Mesenchymal stem cell (in vitro differentiated cells and primary cell): ENCODE data around the gene RPL37A.
"Not testable (repeated sequence)": the region's sequence is repeated elsewhere in the genome, so short reads cannot be mapped to it uniquely, and the experiment has no call there.

Experiments used
- DNase-seq: peaks from one replicate; pipeline ENCODE4 v3.0.0-alpha.2; 2013
- H2AFZ ChIP-seq: one replicate; pipeline ENCODE4 v1.6.1; 2013; ENCODE audit warnings: low read depth, mild to moderate bottlenecking, control low read depth, inconsistent platforms, low read length, moderate library complexity
- H2AK5ac ChIP-seq: 2 replicates; pipeline ENCODE4 v1.6.1; 2013; ENCODE audit warnings: low read length, moderate library complexity, mild to moderate bottlenecking, inconsistent platforms; ENCODE audit not compliant: severe bottlenecking
- H2BK120ac ChIP-seq: one replicate; pipeline ENCODE4 v1.6.1; 2013; ENCODE audit warnings: low read depth, mild to moderate bottlenecking, inconsistent platforms, low read length, moderate library complexity
- H2BK12ac ChIP-seq, 2 experiments: one replicate each; pipeline ENCODE4 v1.6.1; 2013; ENCODE audit warnings: inconsistent platforms in 2 of 2, low read length in 2 of 2, mild to moderate bottlenecking in 2 of 2, moderate library complexity in 2 of 2, control low read depth in 1 of 2
- H2BK15ac ChIP-seq: one replicate; pipeline ENCODE4 v1.6.1; 2013; ENCODE audit warnings: mild to moderate bottlenecking, low read depth, inconsistent platforms; ENCODE audit not compliant: poor library complexity, severe bottlenecking
- H2BK5ac ChIP-seq: 2 replicates; pipeline ENCODE4 v1.6.1; 2013; ENCODE audit warnings: low read depth, mild to moderate bottlenecking, low read length, control low read depth, inconsistent platforms; ENCODE audit not compliant: poor library complexity, severe bottlenecking
- H3K14ac ChIP-seq, 2 experiments: one replicate each; pipeline ENCODE4 v1.6.1; 2013; ENCODE audit warnings: inconsistent platforms in 2 of 2, low read length in 2 of 2, control low read depth in 1 of 2, mild to moderate bottlenecking in 1 of 2, moderate library complexity in 1 of 2
- H3K18ac ChIP-seq, 2 experiments: one replicate each; pipeline ENCODE4 v1.6.1; 2013; ENCODE audit warnings: inconsistent platforms in 2 of 2, low read length in 2 of 2, control low read depth in 1 of 2, low read depth in 1 of 2, mild to moderate bottlenecking in 1 of 2
- H3K23ac ChIP-seq, 2 experiments: one replicate each; pipeline ENCODE4 v1.6.1; 2013; ENCODE audit warnings: inconsistent platforms in 2 of 2, low read length in 2 of 2, mild to moderate bottlenecking in 2 of 2, moderate library complexity in 2 of 2, control low read depth in 1 of 2
- H3K27ac ChIP-seq: 2 replicates; pipeline ENCODE4 v1.5.1; 2013; ENCODE audit warnings: mild to moderate bottlenecking, moderate library complexity, low read length, control low read depth, inconsistent platforms; ENCODE audit not compliant: poor library complexity, severe bottlenecking
- H3K27me3 ChIP-seq, 2 experiments: 2 replicates each; pipeline versions ENCODE4 v1.6.1 to v1.7.0; 2013; ENCODE audit warnings: low read length in 2 of 2, mild to moderate bottlenecking in 2 of 2, moderate library complexity in 2 of 2, control low read depth in 1 of 2, inconsistent platforms in 1 of 2; ENCODE audit not compliant: control insufficient read depth in 1 of 2, insufficient read depth in 1 of 2
- H3K36me3 ChIP-seq, 2 experiments: 2 replicates each; pipeline versions ENCODE4 v1.6.1 to v1.7.0; 2013; ENCODE audit warnings: low read length in 2 of 2, control low read depth in 1 of 2, inconsistent platforms in 1 of 2, low read depth in 1 of 2, mild to moderate bottlenecking in 1 of 2; ENCODE audit not compliant: insufficient read depth in 2 of 2, control insufficient read depth in 1 of 2
- H3K4ac ChIP-seq, 2 experiments: one replicate each; pipeline ENCODE4 v1.6.1; 2013; ENCODE audit warnings: inconsistent platforms in 2 of 2, low read length in 2 of 2, mild to moderate bottlenecking in 2 of 2, moderate library complexity in 2 of 2, control low read depth in 1 of 2, low read depth in 1 of 2
- H3K4me1 ChIP-seq: 2 replicates; pipeline ENCODE4 v1.6.1; 2013; ENCODE audit warnings: low read depth, low read length, control low read depth; ENCODE audit not compliant: control insufficient read depth, insufficient read depth
- H3K4me2 ChIP-seq: 2 replicates; pipeline ENCODE4 v1.6.1; 2013; ENCODE audit warnings: low read length, mild to moderate bottlenecking, inconsistent platforms; ENCODE audit not compliant: poor library complexity, severe bottlenecking
- H3K4me3 ChIP-seq, 2 experiments: 2 replicates each; pipeline versions ENCODE4 v1.5.1 to v1.7.0; 2013; ENCODE audit warnings: low read length in 2 of 2, mild to moderate bottlenecking in 2 of 2, control low read depth in 1 of 2, low read depth in 1 of 2; ENCODE audit not compliant: insufficient read depth in 1 of 2
- H3K79me1 ChIP-seq: replicated peaks from 2 replicates; pipeline ENCODE4 v1.6.1; 2013; ENCODE audit warnings: mild to moderate bottlenecking, control low read depth, low read length, inconsistent platforms; ENCODE audit not compliant: poor library complexity, severe bottlenecking
- H3K9ac ChIP-seq: 2 replicates; pipeline ENCODE4 v1.7.0; 2013; ENCODE audit warnings: mild to moderate bottlenecking, low read length, moderate library complexity
- H3K9me3 ChIP-seq: 2 replicates; pipeline ENCODE4 v1.7.0; 2013; ENCODE audit warnings: mild to moderate bottlenecking, low read length; ENCODE audit not compliant: control insufficient read depth
- H4K8ac ChIP-seq: one replicate; pipeline ENCODE4 v1.6.1; 2013; ENCODE audit warnings: inconsistent platforms, mild to moderate bottlenecking, low read length, moderate library complexity
- H4K91ac ChIP-seq: one replicate; pipeline ENCODE4 v1.6.1; 2013; ENCODE audit warnings: mild to moderate bottlenecking, low read length, inconsistent platforms
- whole genome bisulfite sequencing: methylation state at CpG from one replicate; pipeline ENCODE4 v1.1.7; 2013; ENCODE audit warnings: mixed read lengths; 5-methylcytosine and 5-hydroxymethylcytosine counted together

Gene RPL37A

DNA sequence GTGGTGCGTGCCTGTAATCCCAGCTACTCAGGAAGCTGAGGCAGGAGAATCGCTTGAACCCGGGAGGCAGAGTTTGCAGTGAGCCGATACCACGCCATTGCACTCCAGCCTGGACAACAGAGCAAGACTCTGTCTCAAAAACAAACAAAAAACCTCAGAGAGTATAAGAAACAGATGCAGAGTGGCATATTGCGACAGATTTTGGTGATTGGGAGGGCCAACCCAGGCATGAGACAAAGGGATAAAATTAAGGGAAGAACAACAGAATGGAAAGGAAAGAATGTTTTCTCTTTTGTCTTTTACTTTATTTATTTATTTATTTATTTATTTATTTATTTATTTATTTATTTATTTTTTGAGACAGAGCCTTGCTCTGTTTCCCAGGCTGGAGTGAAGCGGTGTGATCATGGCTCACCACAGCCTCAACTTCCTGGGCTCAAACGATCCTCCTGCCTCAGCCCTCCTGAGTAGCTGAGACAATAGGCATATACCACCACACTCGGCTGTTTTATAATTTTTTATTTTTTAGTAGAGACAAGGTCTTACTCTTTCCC lies 20.0 kb downstream of the RPL37A start:
- H2BK15ac ChIP-seq, H4K91ac ChIP-seq, H2BK12ac ChIP-seq, H3K27ac ChIP-seq, H3K23ac ChIP-seq, H3K4me1 ChIP-seq, H3K18ac ChIP-seq, H2BK120ac ChIP-seq, H3K27me3 ChIP-seq, H2AK5ac ChIP-seq, H3K9ac ChIP-seq, DNase-seq, H2BK5ac ChIP-seq, H3K79me1 ChIP-seq, H2AFZ ChIP-seq, H4K8ac ChIP-seq, H3K4me3 ChIP-seq, H3K14ac ChIP-seq, H3K4ac ChIP-seq, H3K9me3 ChIP-seq, H3K4me2 ChIP-seq: not testable (repeated sequence)
- peaks cover 0 to 11% of the 10 kb centered on the region in 2 experiments for H3K36me3 ChIP-seq
- 94% methylated on average over 3 of the region's 9 CpGs for WGBS

DNA sequence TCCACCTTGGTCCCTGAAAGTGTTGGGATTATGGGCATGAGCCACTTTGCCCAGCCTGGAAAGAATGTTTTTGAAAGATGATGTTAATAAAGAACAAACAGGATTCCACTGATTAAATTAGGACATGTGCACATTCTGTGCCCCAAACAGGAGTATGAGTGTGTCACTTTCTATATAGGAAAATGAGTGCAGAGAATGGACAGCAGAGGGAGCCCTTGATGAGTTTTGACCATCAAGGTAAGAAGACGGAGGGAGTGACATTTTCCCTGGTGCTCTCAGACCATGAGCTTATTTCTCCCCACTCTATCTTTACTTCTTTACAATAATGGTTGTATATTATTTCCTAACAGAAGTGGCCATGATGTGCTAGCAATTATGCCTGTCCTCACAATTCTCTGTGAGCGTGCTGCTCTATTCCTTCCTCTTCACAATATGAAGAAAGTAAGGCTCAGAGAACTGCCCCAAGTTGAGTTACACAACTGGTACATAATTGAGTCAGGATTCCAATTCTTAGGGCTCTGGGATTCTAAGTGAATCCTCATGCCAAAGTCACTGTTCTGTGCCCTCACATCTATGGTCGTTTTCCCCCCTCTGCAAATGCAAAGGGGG lies 20.6 kb downstream of the RPL37A start:
- no peak overlapping the region for H3K27ac ChIP-seq
- no peak overlapping the region for H2BK15ac ChIP-seq
- H3K9ac ChIP-seq: no peak overlapping the region
- peaks cover 6% of the 10 kb centered on the region for H3K4me1 ChIP-seq
- DNase-seq: peak; percentile 83
- WGBS: 95% methylated on average over 2 of the region's 3 CpGs
- H3K79me1 ChIP-seq: no peaks in the 10 kb centered on the region
- H3K4me2 ChIP-seq: no peak overlapping the region
- no peak overlapping the region for H3K4ac ChIP-seq
- H3K36me3 ChIP-seq: peaks cover 0 to 11% of the 10 kb centered on the region in 2 experiments
- no peak overlapping the region for H2BK120ac ChIP-seq
- H3K9me3 ChIP-seq: no peaks in the 10 kb centered on the region
- no peak overlapping the region for H2AFZ ChIP-seq
- H3K4me3 ChIP-seq: no peak overlapping the region
- H3K18ac ChIP-seq: no peak overlapping the region
- no peak overlapping the region for H2AK5ac ChIP-seq
- no peak overlapping the region for H2BK5ac ChIP-seq
- H4K8ac ChIP-seq: no peak overlapping the region
- H3K14ac ChIP-seq: no peak overlapping the region
- H3K27me3 ChIP-seq: no peaks in the 10 kb centered on the region
- H3K23ac ChIP-seq: no peak overlapping the region
- no peak overlapping the region for H4K91ac ChIP-seq
- no peak overlapping the region for H2BK12ac ChIP-seq

DNA sequence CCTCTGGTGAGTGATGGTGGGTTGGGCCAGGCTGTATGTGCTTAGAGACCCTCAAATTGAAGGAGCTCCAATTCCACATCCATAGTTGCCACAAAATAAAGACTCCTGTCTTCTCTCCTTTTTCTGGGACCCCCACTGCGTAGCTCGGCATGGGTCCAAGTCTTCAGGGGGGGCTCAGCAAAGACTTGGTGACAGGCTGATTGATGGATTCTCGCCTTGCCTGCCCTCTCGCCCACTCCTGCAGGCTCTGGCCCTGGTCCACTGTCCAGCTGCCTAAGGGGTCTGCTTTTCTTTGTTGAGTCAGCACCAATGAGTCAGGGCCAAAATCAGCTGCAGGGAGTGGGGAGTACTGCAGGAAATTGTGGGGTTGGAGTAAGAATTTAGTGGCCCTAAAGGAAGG lies 21.5 kb downstream of the RPL37A start:
- no peak overlapping the region for H4K91ac ChIP-seq
- H2BK15ac ChIP-seq: no peak overlapping the region
- H3K14ac ChIP-seq: no peak overlapping the region
- no peak overlapping the region for H4K8ac ChIP-seq
- no peaks in the 10 kb centered on the region for H3K27me3 ChIP-seq
- H2BK12ac ChIP-seq: no peak overlapping the region
- H3K36me3 ChIP-seq: peaks cover 0 to 11% of the 10 kb centered on the region in 2 experiments
- no peaks in the 10 kb centered on the region for H3K9me3 ChIP-seq
- H3K4me3 ChIP-seq: no peak overlapping the region
- no peak overlapping the region for H2BK120ac ChIP-seq
- no peak overlapping the region for H3K4me2 ChIP-seq
- H3K27ac ChIP-seq: no peak overlapping the region
- no peak overlapping the region for H3K9ac ChIP-seq
- H2AK5ac ChIP-seq: no peak overlapping the region
- no peaks in the 10 kb centered on the region for H3K79me1 ChIP-seq
- 85% methylated on average over 4 of the region's 4 CpGs for WGBS
- no peak overlapping the region for H2AFZ ChIP-seq
- no peak overlapping the region for H2BK5ac ChIP-seq
- H3K4ac ChIP-seq: no peak overlapping the region
- no peak for DNase-seq
- no peak overlapping the region for H3K18ac ChIP-seq
- peaks cover 6% of the 10 kb centered on the region for H3K4me1 ChIP-seq
- H3K23ac ChIP-seq: no peak overlapping the region

DNA sequence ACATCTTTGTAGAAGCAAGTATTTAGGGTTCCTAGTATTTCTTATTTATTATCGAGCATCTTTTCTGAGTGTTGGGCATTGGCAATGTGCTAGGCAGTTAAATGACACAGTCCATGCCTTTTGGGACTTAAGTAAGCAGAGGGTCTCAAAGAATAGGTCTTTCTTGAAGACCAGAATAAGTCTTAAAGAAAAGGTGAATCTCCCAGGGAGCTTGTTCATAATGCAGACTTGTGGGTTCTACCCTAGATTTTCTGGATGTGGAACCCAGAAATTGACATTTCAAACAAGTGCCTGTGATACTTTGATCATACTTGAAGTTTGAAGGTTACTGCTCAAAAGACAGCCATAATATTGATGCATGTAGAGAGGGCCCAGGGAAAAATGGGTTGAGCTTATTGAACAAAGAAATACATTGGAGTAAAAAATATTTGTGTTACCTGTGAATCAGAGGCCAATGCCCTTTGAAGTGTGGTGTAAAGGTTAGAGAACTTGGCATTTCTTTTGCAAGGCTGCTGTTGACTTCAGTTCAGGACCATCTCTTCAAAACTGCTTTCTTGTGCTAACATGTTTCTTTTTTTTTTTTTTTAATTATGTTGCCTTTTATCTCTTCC lies 24.4 kb downstream of the RPL37A start:
- no peak overlapping the region for H2AK5ac ChIP-seq
- no peak overlapping the region for H2BK120ac ChIP-seq
- H3K4ac ChIP-seq: no peak overlapping the region
- H3K4me2 ChIP-seq: no peak overlapping the region
- H2BK5ac ChIP-seq: no peak overlapping the region
- no peak overlapping the region for H4K91ac ChIP-seq
- H3K14ac ChIP-seq: no peak overlapping the region
- H3K79me1 ChIP-seq: no peaks in the 10 kb centered on the region
- H2BK15ac ChIP-seq: no peak overlapping the region
- DNase-seq: no peak
- H3K9me3 ChIP-seq: no peaks in the 10 kb centered on the region
- H3K27me3 ChIP-seq: no peaks in the 10 kb centered on the region
- H3K18ac ChIP-seq: no peak overlapping the region
- no peak overlapping the region for H3K23ac ChIP-seq
- peaks cover 0 to 11% of the 10 kb centered on the region in 2 experiments for H3K36me3 ChIP-seq
- WGBS: 99% methylated on average over 1 of the region's 1 CpG
- H3K9ac ChIP-seq: no peak overlapping the region
- H2AFZ ChIP-seq: no peak overlapping the region
- no peak overlapping the region for H2BK12ac ChIP-seq
- H3K27ac ChIP-seq: no peak overlapping the region
- no peak overlapping the region for H4K8ac ChIP-seq
- H3K4me1 ChIP-seq: peaks cover 6% of the 10 kb centered on the region
- H3K4me3 ChIP-seq: no peak overlapping the region
